PC-3 (cell line): ENCODE measurements around the gene ULK4. TPM values are rescaled to one million over a fixed set of nuclear protein-coding genes. Genes with fewer than 3 reads are reported as not detected.

Source experiments
- ATAC-seq: fragments of 200-7000 bp; cut with Tn5 transposase; 2 replicates; pipeline ENCODE4 v1.9.1; 2020; ENCODE audit warnings: mild to moderate bottlenecking, moderate library complexity
- BruUV-seq: library from RNA; stranded (reverse); fragments of 400-500 nt; replicated peaks from 2 replicates; lab custom pipeline; 2021; lab: Mats Ljungman, UMichigan
- CTCF ChIA-PET: fragments of 300-600 bp; sonication (Branson Sonifier 250); formaldehyde crosslinking; loops from one replicate; lab custom pipeline; 2022; ENCODE audit warnings: antibody characterized with exemption; lab: Charles Lee
- POLR2A ChIA-PET: fragments of 300-600 bp; sonication (Branson Sonifier 250); formaldehyde crosslinking; loops from one replicate; lab custom pipeline; 2022; ENCODE audit warnings: antibody characterized with exemption; ENCODE audit not compliant: unreplicated experiment; lab: Charles Lee
- DNase-seq: peaks from one replicate; pipeline ENCODE4 v3.0.0-alpha.2; 2015
- H2AFZ ChIP-seq: fragments of 300-600 bp; sonication (generic); 2 replicates; pipeline ENCODE4 v1.6.0; 2016; ENCODE audit warnings: antibody characterized with exemption, low read length
- H3F3A ChIP-seq: fragments of 300-600 bp; sonication (generic); one replicate; pipeline ENCODE4 v1.6.0; 2017; ENCODE audit warnings: antibody characterized with exemption, low read length, control low read depth, mild to moderate bottlenecking; ENCODE audit not compliant: unreplicated experiment
- H3K27ac ChIP-seq: fragments of 300-600 bp; sonication (generic); 2 replicates; pipeline ENCODE4 v1.5.1; 2016; ENCODE audit warnings: mild to moderate bottlenecking, low read length
- H3K27me3 ChIP-seq: fragments of 300-600 bp; sonication (generic); 2 replicates; pipeline ENCODE4 v1.6.1; 2016; ENCODE audit warnings: low read length, mixed read lengths
- H3K36me3 ChIP-seq: fragments of 300-600 bp; sonication (generic); 2 replicates; pipeline ENCODE4 v1.6.1; 2016; ENCODE audit warnings: low read depth, mixed run types, low read length, mixed read lengths
- H3K4me1 ChIP-seq: fragments of 300-600 bp; sonication (generic); 2 replicates; pipeline ENCODE4 v1.5.1; 2016; ENCODE audit warnings: low read length; ENCODE audit not compliant: insufficient read depth
- H3K4me2 ChIP-seq: fragments of 300-600 bp; sonication (generic); 2 replicates; pipeline ENCODE4 v1.6.0; 2016; ENCODE audit warnings: low read length
- H3K4me3 ChIP-seq: fragments of 300-600 bp; sonication (generic); 2 replicates; pipeline ENCODE4 v1.5.1; 2016; ENCODE audit warnings: mild to moderate bottlenecking, low read length, mixed read lengths
- H3K79me2 ChIP-seq: fragments of 300-600 bp; sonication (generic); 2 replicates; pipeline ENCODE4 v1.6.1; 2017; ENCODE audit warnings: low read length, mixed read lengths
- H3K9ac ChIP-seq: fragments of 300-600 bp; sonication (generic); 2 replicates; pipeline ENCODE4 v1.6.0; 2016; ENCODE audit warnings: mild to moderate bottlenecking, low read length
- H3K9me2 ChIP-seq: fragments of 300-600 bp; sonication (generic); replicated peaks from 2 replicates; pipeline ENCODE4 v1.6.1; 2016; ENCODE audit warnings: mixed run types, low read length, mixed read lengths
- H3K9me3 ChIP-seq: fragments of 300-600 bp; sonication (generic); 2 replicates; pipeline ENCODE4 v1.6.1; 2016; ENCODE audit warnings: low read length, mixed read lengths
- H4K20me1 ChIP-seq: fragments of 300-600 bp; sonication (generic); 2 replicates; pipeline ENCODE4 v1.6.1; 2016; ENCODE audit warnings: low read length, mixed read lengths
- CTCF ChIP-seq: fragments of 300-600 bp; sonication (generic); conservative IDR thresholded peaks from 2 replicates; pipeline ENCODE4 v1.5.1; 2017; ENCODE audit warnings: antibody characterized with exemption, low read depth, mild to moderate bottlenecking, low read length
- EZH2 ChIP-seq: fragments of 300-600 bp; sonication (generic); IDR thresholded peaks from one replicate; pipeline ENCODE4 v1.6.1; 2017; ENCODE audit warnings: antibody characterized with exemption, mild to moderate bottlenecking, low read length; ENCODE audit not compliant: unreplicated experiment
- EZH2phosphoT487 ChIP-seq: fragments of 300-600 bp; sonication (generic); IDR thresholded peaks from 2 replicates; pipeline ENCODE4 v1.6.1; 2018; ENCODE audit warnings: mild to moderate bottlenecking, antibody characterized with exemption, low read length, borderline replicate concordance
- intact Hi-C: fragments of 100-400 bp; cut with micrococcal nuclease; formaldehyde crosslinking; loops from 2 replicates; pipeline ENCODE4 v1.9.0; 2023
- total RNA-seq: library from RNA; depleted of rRNA; stranded (reverse); fragments of >200 nt; gene quantifications from 2 replicates; pipeline ENCODE4 v1.2.3, GENCODE V29; 2014

Gene ULK4
- total RNA-seq, 1 experiment from 2014 or later = 4.8 TPM

- no TSS peak for BruUV-seq
- H3K27ac ChIP-seq = no peak overlapping the region
- POLR2A ChIA-PET = no interaction called here
- no peaks in the 10 kb centered on the region for H3K36me3 ChIP-seq
- no peak overlapping the region for H3K4me3 ChIP-seq
- H3K79me2 ChIP-seq = no peaks in the 10 kb centered on the region
- DNase-seq = no peak
- no peaks in the 10 kb centered on the region for H3K9me3 ChIP-seq
- CTCF ChIA-PET = no interaction called here
- H3F3A ChIP-seq = no peaks in the 10 kb centered on the region
- H4K20me1 ChIP-seq = no peaks in the 10 kb centered on the region
- H3K9ac ChIP-seq = no peak overlapping the region
- intact Hi-C loops = no loop called here
- ATAC-seq = no peak
- H2AFZ ChIP-seq = no peak overlapping the region
- H3K4me2 ChIP-seq = no peak overlapping the region
- H3K9me2 ChIP-seq = no peaks in the 10 kb centered on the region
- H3K4me1 ChIP-seq = no peaks in the 10 kb centered on the region
- TF ChIP-seq EZH2 (no peak), CTCF (no peak), EZH2phosphoT487 (no peak)
- no peaks in the 10 kb centered on the region for H3K27me3 ChIP-seq
These were observed 497.0 kb downstream of the ULK4 start for GRCh38 chr3:41464858-41465257.

- no peak overlapping the region for H2AFZ ChIP-seq
- no peak overlapping the region for H3K27ac ChIP-seq
- H3K9ac ChIP-seq = no peak overlapping the region
- H3K4me3 ChIP-seq = no peak overlapping the region
- ChIA-PET POLR2A (no interaction called here), CTCF (no interaction called here)
- no peaks in the 10 kb centered on the region for H3K36me3 ChIP-seq
- H3K4me1 ChIP-seq = no peaks in the 10 kb centered on the region
- TF ChIP-seq EZH2 (no peak), EZH2phosphoT487 (no peak), CTCF (no peak)
- H3K79me2 ChIP-seq = no peaks in the 10 kb centered on the region
- no peaks in the 10 kb centered on the region for H3K27me3 ChIP-seq
- no peaks in the 10 kb centered on the region for H3K9me2 ChIP-seq
- no peaks in the 10 kb centered on the region for H4K20me1 ChIP-seq
- intact Hi-C loops = no loop called here
- DNase-seq = peak; percentile 54
- no peaks in the 10 kb centered on the region for H3F3A ChIP-seq
- H3K4me2 ChIP-seq = no peak overlapping the region
- BruUV-seq = no TSS peak
- peak; percentile 70 for ATAC-seq
- H3K9me3 ChIP-seq = no peaks in the 10 kb centered on the region
These were observed 497.5 kb downstream of the ULK4 start for GRCh38 chr3:41464401-41464800.

- POLR2A ChIA-PET = no interaction called here
- ATAC-seq = peak; percentile 80
- intact Hi-C loops = no loop called here
These were observed 499.7 kb downstream of the ULK4 start for GRCh38 chr3:41462103-41462691.

More at GRCh38 chr3:41462103-41462691, 499.7 kb downstream of the ULK4 start:
- TF ChIP-seq EZH2 (no peak), EZH2phosphoT487 (no peak), CTCF (no peak)
- Histone ChIP-seq H3K4me3 (no peak overlapping the region), H2AFZ (no peak overlapping the region), H4K20me1 (no peaks in the 10 kb centered on the region), H3K9me2 (no peaks in the 10 kb centered on the region), H3K4me2 (no peak overlapping the region), H3K4me1 (no peaks in the 10 kb centered on the region), H3F3A (no peaks in the 10 kb centered on the region), H3K27ac (no peak overlapping the region), H3K9me3 (no peaks in the 10 kb centered on the region), H3K79me2 (no peaks in the 10 kb centered on the region), H3K27me3 (no peaks in the 10 kb centered on the region), H3K36me3 (no peaks in the 10 kb centered on the region), H3K9ac (no peak overlapping the region)
- CTCF ChIA-PET = interaction anchor here (0.6 to 0.7 kb wide), 2 partner anchors 655 to 656 kb away, joined by 3 to 4 read pairs; no protein-coding TSS in a partner anchor
- peak; percentile 3 for DNase-seq
- no TSS peak for BruUV-seq
